ENCODE measurements around the gene GBF1.

Gene GBF1

DNA sequence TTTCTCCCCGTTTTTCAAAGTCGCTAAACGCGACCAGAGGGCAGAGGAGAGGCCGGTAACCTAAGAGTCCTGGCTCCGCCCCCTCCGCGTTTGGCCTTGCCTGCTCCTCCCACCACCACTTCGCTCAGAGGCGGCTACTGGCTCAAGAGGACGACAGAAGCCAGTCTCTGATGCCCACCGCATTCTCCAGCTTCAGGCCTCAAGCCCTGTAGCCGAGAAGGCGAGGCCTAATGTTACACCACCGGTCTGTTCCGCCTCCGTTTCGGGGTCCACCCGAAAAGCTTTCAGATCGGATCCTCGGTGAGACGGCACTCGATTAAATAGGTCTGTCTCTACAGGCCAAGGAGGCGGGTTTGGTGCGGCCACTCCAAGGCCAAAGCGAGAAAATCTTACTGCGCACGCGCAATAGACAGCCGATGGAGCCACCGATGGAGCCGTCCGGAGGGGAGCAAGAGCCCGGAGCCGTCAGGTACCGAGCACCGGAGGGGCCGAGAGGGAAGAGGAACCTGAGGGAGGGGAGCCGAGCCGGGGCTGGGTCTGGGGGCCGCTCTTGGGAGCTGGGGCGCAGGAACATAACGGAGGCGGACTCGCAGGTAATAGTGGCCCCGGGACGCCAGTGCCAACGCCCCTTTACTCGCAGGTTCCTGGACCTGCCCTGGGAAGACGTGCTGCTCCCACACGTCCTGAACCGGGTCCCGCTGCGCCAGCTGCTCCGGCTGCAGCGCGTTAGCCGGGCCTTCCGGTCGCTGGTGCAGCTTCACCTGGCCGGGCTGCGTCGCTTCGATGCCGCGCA, 175.6 kb downstream of the GBF1 start, which contains the start of gene FBXL15:
Gene FBXL15, plus strand, starts transcription at position 123 of the 793 bp plus-strand sequence. Its CDS starts 294 bp downstream, at position 417.
- DNase-seq: peak; percentile 81 to 99 (median 93)

DNA sequence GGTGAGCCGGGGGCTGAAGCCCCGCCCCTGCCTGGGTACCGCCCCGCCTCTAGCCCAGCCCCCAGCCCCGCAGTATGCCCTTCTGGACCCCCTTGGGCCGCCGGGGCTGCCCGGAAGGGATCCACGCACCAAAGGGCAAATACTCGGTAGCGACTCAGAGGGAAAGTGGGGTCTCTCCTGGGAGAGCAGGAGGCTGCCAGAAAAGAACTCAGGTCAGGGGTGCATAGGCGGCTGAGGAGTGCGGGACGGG, 176.1 kb downstream of the GBF1 start:
- no peak for DNase-seq

DNA sequence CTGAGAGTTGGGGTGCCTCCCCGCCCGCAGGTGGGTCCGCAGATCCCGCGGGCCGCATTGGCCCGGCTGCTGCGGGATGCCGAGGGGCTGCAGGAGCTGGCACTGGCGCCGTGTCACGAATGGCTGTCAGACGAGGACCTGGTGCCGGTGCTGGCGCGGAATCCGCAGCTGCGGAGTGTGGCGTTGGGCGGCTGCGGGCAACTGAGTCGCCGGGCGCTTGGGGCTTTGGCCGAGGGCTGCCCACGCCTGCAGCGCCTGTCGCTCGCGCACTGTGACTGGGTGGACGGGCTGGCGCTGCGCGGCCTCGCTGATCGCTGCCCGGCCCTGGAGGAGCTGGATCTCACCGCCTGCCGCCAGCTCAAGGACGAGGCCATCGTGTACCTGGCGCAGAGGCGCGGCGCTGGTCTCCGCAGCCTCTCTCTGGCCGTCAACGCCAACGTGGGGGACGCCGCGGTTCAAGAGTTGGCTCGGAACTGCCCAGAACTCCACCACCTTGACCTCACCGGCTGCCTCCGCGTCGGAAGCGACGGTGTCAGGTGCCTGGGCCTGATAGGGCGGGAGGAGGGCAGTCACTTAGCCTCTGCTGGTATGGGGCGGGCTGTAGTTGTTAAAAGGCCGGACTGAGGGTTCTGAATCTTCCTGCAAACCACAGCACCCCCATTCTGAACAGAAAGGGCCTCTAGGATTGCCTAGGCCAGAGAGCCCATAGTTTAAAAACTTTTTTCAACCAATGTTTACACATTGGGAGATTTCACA, 176.6 kb downstream of the GBF1 start:
- peak in 7 of 51 donors; percentile 21 to 68 (median 44) for DNase-seq

DNA sequence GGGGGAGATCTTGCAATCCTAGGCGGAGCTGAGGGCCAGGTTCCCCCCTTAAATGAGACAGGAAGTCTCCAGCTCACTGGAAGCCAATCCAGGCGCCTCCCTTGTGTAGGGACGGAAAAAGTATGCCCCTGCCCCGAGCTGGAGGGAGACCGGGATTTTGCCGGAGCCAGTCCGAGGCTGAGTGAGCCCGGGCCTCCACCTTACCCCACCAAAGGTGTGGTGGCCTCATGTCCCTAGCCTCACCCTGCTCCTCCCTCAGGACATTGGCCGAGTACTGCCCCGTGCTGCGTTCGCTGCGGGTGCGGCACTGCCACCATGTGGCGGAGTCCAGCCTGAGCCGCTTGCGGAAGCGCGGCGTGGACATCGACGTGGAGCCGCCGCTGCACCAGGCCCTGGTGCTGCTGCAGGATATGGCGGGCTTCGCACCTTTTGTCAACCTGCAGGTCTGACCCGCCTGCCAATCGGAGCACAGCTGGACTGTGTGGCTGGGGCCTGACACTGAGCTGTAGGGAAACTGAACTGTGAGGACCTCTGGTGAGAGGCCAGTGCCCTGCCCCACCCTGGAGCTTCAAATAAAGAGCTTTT, 177.3 kb downstream of the GBF1 start:
- peak in 45 of 51 donors; percentile 10 to 77 (median 54) for DNase-seq

DNA sequence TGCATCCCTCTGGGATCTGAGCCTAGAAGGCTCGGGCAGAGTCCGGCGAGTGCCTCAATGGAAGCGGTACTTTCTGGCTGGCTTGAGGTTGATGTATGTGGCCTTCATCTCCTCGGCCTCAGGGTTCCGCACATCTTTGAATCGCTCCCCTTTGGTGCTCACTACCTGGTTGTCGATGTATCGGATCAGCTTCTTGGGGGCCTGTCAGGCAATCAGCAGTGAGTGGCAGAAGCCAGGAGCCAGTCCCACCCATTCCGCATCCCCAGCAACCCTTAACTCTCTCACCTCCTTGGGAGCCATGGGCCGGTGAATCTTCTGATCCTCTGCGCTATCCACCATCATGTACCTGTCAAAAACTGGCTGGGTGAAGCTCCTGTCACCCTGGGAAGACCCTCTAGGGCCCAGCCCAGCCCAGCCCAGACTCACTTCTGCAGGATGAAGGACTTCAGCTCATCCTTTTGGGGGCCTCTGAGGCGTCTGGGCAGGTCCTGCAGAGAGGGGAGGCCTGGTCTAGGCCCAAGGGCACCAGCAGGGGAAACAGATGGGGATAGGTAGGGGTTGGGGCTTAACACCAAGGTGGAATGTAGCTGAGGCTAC, 178.1 kb downstream of the GBF1 start:
- DNase-seq: no peak

DNA sequence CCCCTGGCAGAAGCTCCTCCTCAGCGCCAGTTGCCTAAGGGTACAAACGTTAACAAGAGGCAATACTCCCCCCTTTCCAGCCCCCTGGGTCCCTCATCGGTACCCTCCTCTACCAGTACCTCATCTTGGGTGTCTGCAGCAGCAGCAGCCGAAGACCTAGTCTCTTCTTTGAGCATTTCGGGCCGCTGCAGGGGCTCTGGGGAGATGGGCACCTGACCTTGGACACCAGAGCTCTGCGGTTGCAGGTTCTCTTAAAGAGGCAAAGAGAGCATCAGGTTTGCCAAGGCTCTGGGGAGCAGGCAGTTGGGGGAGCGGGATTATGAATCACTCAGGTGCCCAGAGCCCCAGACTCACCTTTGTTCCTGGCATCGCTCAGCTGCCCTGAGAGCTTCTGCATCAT, 178.8 kb downstream of the GBF1 start:
- no peak for DNase-seq

DNA sequence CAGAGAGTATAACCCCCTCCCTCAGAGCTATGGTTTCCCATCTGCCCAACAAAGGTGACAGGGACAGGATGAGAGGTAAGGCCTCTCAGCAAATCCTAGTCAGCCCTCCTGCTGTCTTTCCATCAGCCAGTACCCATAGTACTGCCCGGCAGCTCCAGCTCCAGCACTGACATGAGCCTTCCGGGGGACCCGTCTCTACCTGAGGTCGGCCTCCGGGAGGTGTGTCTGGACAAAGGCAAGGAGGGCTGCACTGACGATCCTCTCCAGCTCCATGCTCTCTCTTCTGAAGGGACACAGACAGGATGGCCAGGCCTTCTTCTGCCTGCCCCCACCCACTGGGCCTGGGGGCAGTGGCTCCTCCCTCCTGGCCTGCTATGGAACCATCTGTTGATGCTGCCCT, 179.6 kb downstream of the GBF1 start:
- no peak for DNase-seq

DNA sequence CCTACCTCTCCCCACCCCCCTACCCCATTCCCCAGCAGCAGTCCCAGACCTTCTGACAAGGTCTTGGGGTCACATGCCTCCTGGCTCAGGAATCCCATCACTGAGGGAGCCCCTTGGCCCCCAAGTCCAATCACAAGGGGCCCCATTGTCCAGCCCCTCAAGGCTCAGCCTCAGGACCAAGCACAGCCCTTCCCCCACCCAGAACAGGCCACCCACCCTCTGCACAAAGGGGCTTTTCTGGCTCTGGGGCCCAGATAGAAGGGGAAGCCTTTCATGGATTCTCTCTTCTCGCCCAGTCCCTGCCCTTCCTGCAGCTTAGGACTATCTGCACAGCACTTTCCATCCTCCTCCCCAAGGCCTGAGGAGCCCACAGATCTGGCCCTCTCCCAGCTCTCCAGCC, 180.1 kb downstream of the GBF1 start:
- no peak for DNase-seq

DNA sequence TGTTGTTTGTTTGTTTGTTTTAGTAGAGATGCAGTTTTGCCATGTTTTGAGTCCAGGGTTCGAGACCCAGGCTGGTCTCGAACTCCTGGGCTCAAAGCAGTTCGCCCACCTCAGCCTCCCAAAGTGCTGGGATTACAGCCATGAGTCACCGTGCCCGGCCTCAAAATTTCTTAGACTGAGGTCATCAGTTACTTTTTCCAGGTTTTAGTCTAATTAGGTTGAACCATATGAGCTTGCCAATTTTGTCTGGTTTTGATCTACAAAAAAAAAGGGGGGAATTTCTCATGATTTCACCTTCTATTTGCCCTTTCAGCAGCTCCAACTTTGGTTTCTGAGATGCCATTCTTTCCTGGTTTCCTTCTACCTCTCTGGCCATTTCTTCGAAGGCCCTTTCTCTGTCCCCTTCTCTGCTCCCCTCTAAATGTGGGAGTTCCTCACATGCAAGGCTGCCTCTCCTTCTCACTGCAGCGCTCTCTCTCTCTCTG, 181.5 kb downstream of the GBF1 start:
- DNase-seq: no peak

DNA sequence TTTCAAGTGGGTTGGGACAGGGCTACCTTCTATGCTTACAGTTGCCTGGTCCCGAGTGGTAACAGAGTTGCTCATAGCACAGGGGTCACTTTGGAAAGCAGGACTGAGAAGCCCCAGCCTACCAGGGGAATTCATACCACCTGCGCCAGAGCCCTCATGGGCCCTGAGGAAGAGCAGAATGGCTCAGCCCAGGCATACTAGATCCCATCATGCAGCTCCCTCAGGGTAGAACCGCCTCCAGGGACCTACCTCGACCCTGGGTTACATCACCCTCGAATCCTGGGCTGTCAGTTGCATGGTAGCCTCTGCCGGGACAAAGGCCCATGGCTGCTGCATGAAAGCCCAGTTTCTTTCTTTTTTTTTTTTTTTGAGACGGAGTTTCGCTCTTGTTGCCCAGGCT, 184.1 kb downstream of the GBF1 start:
- no peak for DNase-seq

DNA sequence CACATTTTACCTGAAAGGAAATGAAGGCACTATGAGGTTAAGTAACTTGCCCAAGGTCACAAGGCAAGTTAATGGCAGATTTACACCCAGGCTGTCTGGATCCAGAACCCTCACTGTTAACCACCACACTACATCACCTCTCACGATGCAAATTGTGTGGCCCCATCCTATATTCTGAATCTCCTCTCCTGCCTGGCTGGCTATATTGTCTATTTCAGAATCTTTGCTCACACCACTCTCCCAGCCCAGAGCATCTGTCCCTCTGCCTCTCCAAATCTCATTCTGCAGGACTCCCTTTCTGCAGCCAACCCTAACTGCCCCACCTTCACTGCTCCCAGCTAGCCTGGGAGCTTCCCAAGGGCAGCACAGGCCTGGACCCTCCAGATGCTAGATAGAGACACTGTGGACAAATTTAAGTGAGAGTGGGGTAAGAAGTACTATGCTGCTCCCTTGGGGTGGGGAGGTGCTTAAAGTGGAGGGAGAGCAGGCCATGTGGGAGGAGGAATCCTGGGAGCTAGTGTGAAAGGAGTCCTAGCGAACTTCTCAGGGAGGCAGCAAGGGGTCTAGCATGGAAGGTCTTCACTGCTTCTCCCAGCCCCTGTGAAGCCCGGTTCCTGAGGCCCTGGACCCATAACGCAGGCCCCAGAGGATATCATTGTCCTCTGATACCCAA, 186.3 kb downstream of the GBF1 start:
- DNase-seq: no peak
